ENCODE results near the gene CRYGC.
"Not testable (repeated sequence)": the region's sequence is repeated elsewhere in the genome, so short reads cannot be mapped to it uniquely, and the experiment has no call there.

CRYGC gene

DNA sequence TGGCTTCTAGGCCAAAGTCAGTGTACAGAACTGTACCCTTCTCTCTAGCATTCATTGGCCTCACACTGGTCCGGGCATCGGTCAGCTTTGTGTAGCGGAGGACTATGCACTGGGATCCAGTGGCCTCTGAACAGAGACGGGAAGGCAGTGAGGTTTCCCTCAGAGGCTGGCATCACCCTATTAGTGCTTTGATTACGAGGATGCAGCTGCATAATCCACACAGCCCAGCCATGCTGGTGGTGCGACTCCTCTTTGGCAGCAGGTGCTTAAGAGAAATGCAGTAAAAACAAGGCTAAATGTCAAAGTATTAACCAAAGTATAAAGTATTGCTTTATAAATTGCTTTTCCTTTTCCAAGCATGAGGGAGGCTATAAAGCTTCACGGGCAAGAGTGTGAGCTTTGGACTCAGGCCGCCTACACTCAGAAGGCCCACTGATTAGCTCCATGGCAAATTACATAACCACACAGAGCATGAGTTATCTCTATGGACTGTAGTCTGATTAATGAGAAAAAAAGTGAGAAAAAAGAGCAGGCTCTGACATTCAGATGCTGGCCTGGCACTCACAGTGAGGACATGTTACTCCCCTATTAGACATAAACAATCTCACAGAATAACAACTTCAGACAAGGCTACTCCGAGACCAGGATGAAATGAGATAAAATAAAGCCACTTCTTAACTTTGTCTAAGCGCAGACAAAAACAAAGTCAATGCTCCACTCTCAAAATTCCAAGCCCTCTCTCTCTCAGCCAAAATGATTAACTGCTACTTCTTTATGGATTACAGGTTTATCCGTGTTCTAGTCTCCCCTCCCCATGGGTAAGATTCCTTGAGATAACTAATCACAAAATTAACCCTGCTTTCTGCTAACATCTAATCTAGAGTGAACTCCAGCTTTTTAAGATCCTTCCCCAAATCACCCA is 6.4 kb upstream of the CRYGC start:
- DNase-seq, result no peak

DNA sequence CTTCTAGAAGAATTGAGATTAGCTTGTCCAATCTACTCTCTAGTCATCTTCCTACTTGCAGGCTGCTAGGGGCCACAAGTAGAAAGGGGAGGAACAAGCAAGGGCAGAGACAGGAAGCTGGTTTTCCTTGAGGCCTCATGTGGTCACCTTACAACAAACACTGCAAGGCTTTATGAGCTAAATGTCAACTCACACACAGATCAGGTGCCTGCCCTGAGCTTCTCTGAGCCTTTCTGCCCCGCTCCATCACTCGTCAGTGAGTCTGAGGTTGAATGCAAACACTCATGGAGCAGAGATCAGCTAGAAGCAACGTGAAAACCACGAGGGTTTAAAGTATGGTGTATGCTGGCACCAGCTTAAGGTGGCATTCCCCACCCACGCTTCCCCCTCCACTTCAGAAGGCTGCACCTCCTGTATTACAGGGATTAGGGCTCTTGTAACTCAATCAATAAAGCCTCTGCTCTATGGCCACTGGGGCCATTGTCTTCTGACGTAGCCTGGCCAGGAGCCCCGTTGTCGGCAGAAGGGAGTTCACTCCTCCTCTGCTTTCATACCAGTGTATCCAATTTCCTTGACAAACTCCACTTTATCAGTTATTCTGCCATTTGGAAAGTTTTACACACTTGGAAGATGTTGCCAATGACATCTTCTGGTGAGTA is 5.4 kb upstream of the CRYGC start:
- peak; percentile 26 for DNase-seq

DNA sequence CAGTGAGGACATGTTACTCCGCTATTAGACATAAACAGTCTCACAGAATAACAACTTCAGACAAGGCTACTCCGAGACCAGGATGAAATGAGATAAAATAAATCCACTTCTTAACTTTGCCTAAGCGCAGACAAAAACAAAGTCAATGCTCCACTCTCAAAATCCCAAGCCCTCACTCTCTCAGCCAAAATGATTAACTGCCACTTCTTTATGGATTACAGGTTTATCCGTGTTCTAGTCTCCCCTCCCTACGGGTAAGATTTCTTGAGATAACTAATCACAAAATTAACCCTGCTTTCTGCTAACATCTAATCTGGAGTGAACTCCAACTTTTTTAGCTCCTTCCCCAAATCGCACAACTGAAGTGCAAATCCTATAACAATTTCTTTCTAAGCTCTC is 1.1 kb upstream of the CRYGC start:
- DNase-seq, result no peak

DNA sequence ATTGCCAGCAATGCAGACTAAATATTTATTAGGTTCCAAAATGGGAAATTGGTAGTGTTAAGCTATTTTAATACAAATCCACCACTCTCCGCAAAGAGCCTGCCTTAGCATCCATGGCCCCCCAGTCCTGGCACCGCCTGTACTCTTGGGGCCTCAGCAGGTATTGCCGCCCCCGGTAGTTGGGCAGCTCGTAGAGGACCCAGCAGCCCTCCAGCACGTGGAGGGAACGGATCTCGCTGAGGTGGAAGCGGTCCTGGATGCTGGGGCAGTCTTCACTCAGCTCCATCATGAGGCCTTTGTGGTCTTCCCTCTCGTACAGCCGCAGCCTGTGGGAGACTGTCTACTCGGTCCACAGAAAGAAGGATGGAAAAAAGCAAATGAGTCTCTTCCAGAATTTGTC is 1.5 kb downstream of the CRYGC start:
- DNase-seq, result no peak

DNA sequence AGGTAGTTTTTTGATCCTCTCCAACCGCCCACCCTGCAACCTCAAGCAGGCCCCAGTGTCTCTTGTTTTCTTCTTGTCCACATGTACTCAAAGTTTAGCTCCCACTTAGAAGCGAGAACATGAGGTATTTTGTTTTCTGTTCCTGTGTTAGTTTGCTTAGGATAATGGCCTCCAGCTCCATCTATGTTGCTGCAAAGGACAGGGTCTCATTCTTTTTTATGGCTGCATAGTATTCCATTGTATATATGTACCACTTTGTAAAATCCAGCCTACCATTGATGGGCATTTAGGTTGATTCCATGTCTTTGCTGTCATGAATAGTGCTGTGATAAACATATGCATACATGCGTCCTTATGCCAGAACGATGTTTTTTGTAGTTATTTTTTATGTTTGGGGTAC is 2.5 kb downstream of the CRYGC start:
- no peak for DNase-seq

DNA sequence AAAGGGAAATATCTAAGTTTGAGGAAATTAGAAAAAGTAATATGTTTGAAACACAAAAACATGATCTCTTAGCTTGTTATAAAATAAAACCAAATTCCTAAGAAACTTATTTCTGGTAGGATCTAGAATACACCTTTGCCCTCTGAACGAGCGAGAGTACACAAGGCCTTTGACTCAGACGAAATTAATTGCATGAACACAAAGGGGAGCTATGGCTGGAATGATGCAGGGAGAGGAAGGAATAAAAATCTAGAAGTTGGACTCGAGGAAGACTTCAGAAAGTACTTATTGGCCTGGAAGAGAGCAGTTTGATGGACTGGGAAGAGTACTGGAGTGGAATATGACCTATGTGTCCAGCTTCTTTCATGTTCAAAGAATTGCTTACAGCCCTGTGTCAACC is 4.4 kb downstream of the CRYGC start:
- DNase-seq, result no peak

DNA sequence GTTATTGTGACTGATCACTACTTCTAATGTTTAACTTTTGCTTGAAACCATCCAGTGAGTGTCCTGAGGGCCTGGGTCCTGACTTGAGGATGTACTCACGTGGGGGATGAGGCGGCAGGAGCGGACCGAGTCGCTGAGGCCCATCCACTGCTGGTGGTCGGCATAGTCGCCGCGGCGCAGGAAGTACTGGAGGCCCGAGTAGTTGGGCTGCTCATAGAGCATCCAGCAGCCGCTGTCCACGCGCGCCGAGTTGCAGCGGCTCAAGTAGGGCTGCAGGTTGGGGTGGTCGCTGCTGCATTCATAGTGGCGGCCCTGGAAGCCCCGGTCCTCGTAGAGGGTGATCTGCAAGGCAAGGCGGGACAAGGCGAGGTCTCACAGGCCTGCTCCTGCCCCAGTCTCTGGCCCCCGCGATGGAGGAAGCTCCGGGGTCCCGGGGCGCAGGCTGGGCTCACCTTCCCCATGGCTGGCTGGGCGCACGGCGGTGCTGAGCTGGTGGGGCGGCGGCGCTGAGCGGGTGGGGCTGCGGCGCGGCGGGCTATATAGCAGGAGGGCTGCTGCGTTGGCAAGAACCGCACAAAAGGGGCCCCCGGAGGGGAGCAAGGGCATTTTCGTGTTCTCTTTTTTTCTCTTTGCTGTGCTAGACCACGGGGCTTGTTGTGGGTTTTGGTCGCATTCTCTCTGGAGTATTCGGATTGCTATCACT is 5.5 kb downstream of the CRYGC start, which contains the start of gene CRYGD:
TSS of gene CRYGD (minus strand) at position 512 of the 703 bp plus-strand sequence. CDS start at position 461, 51 bp downstream.
- not testable (repeated sequence) for DNase-seq

DNA sequence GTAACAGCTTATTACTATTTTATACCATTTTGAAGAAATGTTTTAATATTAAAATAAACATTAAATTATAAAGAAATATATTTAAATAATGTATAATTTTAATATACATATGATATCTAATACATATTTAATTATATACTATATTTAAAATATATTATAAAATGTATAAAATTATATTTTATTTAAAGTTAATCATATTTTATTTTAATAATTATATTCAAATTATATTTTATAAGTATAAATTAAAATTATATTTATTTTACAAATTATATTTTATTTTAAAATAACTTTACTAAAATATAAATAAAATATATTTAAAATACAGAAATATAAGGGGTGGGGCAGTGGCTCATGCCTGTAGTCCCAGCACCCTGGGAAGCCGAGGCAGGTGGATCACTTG is 7.4 kb downstream of the CRYGC start:
- DNase-seq, result no peak

DNA sequence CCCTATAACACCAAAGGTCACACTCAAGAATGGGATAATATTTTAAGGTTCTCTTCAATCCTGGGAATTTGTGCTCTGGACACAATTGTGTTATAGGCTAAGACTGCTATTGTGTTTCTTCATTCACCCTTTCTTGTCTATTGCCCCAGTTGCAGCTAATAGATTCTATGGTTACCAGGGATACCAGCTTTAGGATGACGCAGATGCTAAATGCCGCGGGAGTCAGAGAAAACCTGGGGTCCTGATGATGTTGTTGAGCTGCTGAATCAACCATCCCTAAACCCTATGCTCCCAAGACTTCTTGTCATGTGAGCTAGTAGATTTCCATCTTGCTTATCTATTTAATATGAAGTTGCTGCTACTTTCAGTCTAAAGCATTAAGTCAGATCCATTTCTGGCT is 10.7 kb downstream of the CRYGC start:
- DNase-seq, result no peak

DNA sequence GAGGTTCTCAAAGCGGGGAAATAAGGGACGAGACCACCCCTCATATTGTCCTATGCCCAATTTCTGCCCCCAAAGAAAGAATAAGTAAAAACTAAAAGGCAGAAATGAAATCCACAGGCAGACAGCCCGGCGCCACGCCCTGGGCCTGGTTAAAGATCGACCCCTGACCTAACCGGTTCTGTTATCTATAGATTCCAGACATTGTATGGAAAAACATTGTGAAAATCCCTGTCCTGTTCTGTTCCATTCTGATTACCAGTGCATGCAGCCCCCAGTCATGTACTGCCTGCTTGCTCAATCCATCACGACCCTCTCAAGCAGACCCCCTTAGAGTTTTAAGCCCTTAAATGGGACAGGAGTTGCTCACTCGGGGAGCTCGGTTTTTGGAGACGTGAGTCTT is 12.2 kb downstream of the CRYGC start:
- not testable (repeated sequence) for DNase-seq

DNA sequence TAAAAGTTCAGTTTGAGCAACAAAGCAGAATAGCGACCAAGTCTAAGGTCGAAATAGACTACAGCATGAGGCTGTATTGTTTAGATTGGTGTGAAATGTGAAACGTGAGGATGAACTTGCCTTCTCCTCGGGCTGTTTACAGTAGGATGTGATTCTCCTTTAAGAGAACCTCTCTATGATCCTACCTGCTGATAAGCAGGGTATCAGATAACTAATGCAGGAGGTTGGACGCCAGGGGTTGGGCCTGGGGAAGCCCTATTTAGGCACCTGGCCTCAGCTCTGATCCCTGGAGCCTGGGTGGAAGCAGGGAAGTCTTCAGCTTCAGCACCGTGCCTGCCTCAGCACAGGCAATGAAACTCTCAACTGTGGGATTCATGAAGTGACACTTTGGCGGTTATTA is 16.7 kb downstream of the CRYGC start:
- DNase-seq, result peak; percentile 85

DNA sequence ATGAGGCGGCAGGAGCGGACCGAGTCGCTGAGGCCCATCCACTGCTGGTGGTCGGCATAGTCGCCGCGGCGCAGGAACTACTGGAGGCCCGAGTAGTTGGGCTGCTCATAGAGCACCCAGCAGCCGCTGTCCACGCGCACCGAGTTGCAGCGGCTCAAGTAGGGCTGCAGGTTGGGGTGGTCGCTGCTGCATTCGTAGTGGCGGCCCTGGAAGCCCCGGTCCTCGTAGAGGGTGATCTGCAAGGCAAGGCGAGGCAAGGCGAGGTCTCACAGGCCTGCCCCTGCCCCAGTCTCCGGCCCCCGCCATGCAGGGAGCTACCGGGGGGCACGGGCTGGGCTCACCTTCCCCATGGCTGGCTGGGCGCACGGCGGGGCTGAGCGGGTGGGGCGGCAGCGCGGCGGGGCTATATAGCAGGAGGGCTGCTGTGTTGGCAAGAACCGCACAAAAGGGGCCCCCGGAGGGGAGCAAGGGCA is 17.3 kb downstream of the CRYGC start:
- not testable (repeated sequence) for DNase-seq

DNA sequence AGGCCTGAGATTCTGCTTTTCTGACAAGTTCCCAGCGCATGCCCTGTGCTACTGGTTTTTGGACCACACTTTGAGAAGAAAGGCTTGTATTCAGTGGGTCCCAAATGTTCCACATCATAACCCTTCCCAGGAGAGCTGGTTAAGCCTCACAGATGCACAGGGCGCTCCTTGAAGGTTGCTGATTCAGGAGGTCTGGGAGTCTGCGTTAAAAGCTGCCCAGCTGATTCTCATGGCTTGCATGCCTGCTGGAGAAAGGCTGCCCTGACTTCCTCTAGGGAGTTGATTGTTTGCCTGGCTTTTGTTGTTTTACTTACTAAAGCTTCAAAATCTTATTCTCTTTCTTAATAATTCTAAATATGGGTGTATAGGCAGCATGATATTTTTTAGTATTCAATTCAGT is 26.0 kb downstream of the CRYGC start:
- DNase-seq, result no peak

DNA sequence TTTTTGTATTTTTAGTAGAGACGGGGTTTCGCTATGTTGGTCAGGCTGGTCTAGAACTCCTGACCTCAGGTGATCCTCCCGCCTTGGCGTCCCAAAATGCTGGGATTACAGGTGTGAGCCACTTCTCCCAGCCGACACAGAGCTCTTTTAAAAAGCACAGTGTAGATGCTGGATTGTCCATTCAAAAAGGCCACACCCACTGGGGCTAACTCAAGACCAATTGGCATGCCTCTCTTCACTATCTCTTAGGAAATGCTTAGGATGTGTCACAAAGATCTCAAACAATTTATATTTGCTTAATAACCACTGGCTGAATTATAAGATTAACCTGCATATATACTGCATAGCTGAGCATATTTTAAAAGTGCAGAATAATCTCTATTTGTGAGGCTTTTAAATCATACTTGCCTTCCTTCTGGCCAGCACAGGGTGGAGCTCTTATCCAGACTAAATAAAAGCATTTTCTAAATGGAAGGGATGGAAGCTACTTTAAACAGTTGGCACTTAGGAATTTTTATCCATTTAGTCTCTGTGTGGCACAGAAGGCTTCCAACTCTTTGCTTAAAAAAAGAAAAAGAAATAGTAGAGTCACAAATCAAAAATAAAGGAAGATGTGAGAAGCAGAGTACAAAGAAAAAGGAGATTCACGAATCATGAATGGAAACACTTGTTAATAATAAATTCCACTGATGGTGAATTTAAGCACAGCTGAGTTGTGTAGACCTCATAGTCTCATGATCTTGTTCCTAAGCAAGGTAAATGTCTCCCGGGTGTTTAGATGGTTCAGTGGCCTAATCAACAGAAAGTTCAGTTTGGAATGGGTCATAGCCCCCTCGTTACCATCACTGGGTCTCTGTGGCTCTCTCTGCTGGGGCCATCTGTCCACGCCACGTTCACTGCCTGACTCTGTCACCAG is 27.7 kb downstream of the CRYGC start:
- DNase-seq, result peak; percentile 71

DNA sequence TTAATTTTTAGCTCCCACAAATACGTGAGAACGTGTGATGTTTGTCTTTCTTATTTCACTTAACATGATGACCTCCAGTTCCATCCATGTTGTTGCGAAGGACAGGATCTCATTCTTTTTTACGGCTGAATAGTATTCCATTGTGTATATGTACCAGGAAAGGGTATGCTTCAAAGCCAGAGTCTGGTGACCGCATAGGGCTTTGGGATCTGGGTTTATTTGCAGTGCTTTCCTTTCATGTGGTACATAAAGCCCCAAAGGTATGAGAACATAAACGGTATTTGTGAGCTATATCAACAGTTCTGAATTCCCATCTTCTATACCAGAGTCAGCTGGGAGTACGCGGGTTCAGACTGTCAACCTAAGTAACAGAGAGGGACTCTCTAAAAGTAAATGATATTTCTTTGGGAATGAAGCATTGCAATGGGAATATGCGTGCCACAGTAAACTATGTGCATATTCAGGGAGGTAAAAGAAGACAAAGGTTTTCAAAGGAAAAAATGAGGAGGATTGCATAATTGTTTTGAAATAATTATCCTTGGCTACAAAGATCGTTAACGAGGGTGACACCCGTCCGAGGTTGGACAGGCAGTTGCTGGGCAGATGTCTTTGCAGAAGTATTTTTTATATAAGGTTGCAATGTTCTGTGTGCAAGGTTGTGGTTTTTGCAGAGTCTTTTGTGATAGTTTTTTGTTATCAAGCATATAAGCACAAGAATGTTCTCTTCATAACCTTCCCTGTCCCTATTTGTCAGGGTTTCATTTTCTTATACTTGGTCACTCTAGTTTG is 29.8 kb downstream of the CRYGC start:
- no peak for DNase-seq

DNA sequence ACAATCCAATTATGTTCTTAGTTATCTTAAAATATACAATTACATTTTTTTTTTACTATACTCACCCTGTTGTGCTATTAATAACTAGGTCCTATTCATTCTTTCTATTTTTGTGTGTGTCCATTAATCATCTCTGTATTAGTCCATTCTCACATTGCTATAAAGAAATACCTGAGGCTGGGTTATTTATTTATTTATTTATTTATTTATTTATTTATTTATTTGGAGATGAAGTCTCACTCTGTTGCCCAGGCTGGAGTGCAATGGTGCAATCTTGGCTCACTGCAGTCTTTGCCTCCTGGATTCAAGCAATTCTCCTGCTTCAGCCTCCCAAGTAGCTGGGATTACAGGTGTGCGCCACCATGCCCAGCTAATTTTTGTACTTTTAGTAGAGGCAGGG is 30.9 kb downstream of the CRYGC start:
- not testable (repeated sequence) for DNase-seq

DNA sequence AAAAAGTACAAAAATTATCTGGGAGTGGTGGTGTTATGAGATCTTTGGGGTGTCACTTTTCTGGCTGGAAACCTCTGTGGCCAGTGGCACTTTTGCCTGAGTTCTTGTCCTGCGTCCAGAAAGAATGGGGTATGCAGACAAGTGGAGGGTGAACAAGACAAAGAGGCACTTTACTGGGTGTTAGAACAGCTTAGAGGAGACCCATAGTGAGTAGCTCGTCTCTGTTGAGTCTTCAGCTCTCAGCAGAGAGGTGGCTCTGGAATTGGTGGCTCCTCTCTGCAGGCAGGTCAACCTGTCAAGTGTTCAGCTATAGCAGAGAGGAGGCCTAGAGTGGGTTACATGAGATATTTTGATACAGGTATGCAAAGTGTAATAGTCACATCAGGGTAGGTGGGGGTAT is 31.4 kb downstream of the CRYGC start:
- DNase-seq, result no peak

DNA sequence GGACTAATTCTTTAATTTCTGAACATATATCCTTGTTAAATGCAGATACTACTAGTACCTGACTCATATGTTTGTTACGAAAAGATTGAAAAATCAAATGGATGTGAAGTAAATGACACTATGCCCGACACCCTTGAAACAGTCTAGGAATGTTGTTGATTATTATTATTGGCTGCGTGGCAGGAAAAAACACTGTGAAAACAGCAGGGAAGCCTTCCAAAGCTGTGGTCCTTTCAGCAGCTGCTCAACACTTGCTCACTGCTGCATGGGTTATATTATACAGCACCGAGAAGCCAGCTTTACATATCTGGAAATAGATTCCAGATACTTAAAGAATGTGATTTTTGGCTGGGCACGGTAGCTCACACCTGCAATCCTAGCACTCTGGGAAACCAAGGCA is 31.8 kb downstream of the CRYGC start:
- DNase-seq, result no peak

DNA sequence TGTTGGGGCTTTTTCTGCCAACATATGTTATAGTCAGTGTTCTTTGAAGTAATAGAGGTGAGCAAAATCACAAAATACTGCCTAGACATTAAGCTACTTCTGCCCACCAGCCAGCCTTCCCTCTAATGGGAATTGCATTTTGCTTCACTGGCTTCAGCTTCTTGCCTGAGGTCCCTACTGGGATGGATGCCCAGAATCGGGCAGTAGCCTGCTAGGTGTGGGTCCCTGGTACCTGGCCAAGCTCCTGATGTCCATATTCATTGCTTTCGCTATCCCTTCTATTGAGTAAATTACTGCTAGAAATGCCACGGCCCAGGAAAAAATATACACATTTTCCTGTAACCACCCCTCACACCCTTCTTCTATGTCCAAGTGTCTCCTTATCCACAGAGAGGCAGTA is 32.3 kb downstream of the CRYGC start:
- no peak for DNase-seq

DNA sequence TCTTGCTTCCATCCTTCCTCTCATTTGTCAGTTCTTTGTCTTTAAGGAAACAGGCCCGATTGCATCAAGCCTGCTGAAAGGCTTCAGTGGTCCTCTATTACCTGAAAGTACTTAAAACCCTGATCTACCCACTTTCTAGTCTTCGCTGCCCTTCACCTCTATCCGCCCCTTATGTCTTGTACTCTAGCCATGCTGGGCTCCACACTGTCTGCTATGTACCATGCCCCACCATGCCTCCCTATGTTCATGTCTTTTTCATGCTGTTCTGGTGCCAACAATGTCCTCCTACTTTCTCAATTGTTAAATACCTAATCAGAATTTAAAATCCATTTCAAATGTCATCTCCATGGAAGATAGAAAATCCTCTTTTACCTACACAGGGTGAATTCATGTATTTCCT is 33.5 kb downstream of the CRYGC start:
- no peak for DNase-seq

DNA sequence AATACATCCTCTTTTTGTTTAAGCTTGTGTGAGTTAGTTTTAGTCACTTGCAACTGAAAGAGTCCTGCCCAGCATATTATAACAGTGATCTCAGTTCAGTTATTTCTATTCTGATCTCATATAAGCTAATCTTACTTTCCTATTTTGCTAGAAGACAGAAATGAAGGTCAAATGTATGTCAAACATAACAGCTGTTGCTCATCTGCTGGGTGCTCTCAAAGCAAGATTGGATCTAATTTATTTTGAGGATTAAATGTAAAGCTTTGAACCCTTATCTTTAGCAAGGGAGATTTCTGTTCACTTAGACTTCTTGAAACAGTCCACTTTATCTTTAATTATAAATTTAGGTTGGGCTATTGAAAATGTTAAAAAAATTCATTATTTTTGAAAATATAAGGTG is 36.5 kb downstream of the CRYGC start:
- no peak for DNase-seq

Measured in NCI-H510A treated with DMSO at 0.1 percent for 48 hours (cell line).